Measurements from ENCODE around the gene RNF223.

DNA sequence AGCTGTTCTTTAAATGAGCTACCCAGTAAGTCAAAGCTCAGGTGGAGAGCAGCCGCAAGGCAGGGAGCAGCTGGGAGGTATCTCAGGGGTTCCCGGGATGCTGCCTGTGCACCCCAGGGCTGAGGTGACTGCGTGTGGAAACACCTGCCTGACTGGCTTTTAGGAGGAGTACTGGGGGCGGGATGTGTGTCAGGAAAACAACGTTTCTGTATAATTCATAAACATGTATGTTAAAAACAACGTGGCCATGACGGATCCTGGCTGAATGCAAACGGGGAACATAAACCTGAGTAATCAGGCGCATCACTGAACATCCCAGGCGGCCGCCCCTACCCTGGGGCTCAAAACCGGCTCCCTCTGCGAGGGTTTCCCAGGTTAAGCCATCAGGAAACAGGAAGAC lies 40.3 kb upstream of the RNF223 start:
- TF ChIP-seq ZNF615 (CRISPR knock-in tag; IDR thresholded peaks at IDR 0.05; ENCODE audit: borderline replicate concordance): no peak
- TF ChIP-seq ELF1 (CRISPR knock-in tag; IDR thresholded peaks at IDR 0.05): no peak
- no peak for TF ChIP-seq FOXO1 (CRISPR knock-in tag; IDR thresholded peaks at IDR 0.05)

All from HepG2 (cell line).